ENCODE data around the gene NAPSA.

GRCh38 chr19:50310759-50311465, 54.5 kb downstream of the NAPSA start:
- TF ChIP-seq REST (IDR thresholded peaks at IDR 0.05; ENCODE audit: borderline replicate concordance) (no peak), CTCF (IDR thresholded peaks at IDR 0.05; ENCODE audit: poor library complexity, severe bottlenecking) (no peak), POLR2AphosphoS5 (IDR thresholded peaks at IDR 0.05) (no peak), EZH2 (IDR thresholded peaks at IDR 0.05; ENCODE audit: borderline replicate concordance, insufficient read depth, low read length, poor library complexity, severe bottlenecking) (no peak)
